Measurements from ENCODE around the gene CEP128. TPM values are rescaled to one million over a fixed set of nuclear protein-coding genes. Genes with fewer than 3 reads are reported as not detected.
A peak's percentile ranks its signal among the peaks of the same experiment; 100 is the strongest.

The CEP128 gene
- total and polyA plus RNA-seq, 2 experiments from 2014 or later = 7.6 to 17.6 TPM

GRCh38 chr14:80577599-80577998 is 363.9 kb downstream of the CEP128 start (continued):
- no peak for TF ChIP-seq ZNF462 (CRISPR knock-in tag; IDR thresholded peaks at IDR 0.05)
- no peak for TF ChIP-seq ETS1 (IDR thresholded peaks at IDR 0.05)
- no peak for TF ChIP-seq JUNB (IDR thresholded peaks at IDR 0.05; ENCODE audit: unreplicated experiment)
- no peak for TF ChIP-seq EZH2 (IDR thresholded peaks at IDR 0.05; ENCODE audit: low read depth, unreplicated experiment)
- TF ChIP-seq CTCF (conservative IDR thresholded peaks at IDR 0.05; ENCODE audit: low read depth in 2 of 2) = no peak
- TF ChIP-seq CREB1 (CRISPR knock-in tag; IDR thresholded peaks at IDR 0.05; ENCODE audit: low read depth) = no peak

GRCh38 chr14:80576401-80576800 is 365.1 kb downstream of the CEP128 start:
- Mint-ChIP-seq H3K9me3 (no peaks in the 10 kb centered on the region), H3K4me3 (no peak overlapping the region), H3K36me3 (ENCODE audit: low read depth) (no peaks in the 10 kb centered on the region), H3K27me3 (ENCODE audit: insufficient read depth, low read depth, poor library complexity) (no peaks in the 10 kb centered on the region), H3K4me1 (peaks cover 11% of the 10 kb centered on the region; the same call in 2 of the 3 replicates), H3K27ac (peak overlapping the region; percentile 16; the same call in 1 of the 2 replicates)
- Histone ChIP-seq H3K36me3 (ENCODE audit: insufficient read depth) (no peaks in the 10 kb centered on the region), H3F3A (replicated peaks; ENCODE audit: low read depth) (no peaks in the 10 kb centered on the region), H3K9me2 (ENCODE audit: insufficient read depth) (no peaks in the 10 kb centered on the region), H4K20me1 (replicated peaks; ENCODE audit: insufficient read depth) (no peaks in the 10 kb centered on the region), H3K4me1 (ENCODE audit: insufficient read depth) (peaks cover 7% of the 10 kb centered on the region; the same call in 1 of the 2 replicates), H3K4me3 (no peak overlapping the region), H3K79me2 (replicated peaks; ENCODE audit: insufficient read depth) (no peaks in the 10 kb centered on the region), H3K27ac (ENCODE audit: low read depth) (no peak overlapping the region), H3K27me3 (ENCODE audit: insufficient read depth) (no peaks in the 10 kb centered on the region), H2AFZ (no peak overlapping the region), H3K4me2 (no peak overlapping the region)
- DNase-seq (ENCODE audit: low spot score) (no peak), ATAC-seq (no peak)
- TF ChIP-seq POLR2AphosphoS5 (IDR thresholded peaks at IDR 0.05; ENCODE audit: low read depth) = no peak
- no peak for TF ChIP-seq REST (IDR thresholded peaks at IDR 0.05; ENCODE audit: unreplicated experiment)
- no peak for TF ChIP-seq ZNF331 (CRISPR knock-in tag; IDR thresholded peaks at IDR 0.05; ENCODE audit: low read depth)
